H1 (cell line): Measurements from ENCODE around the gene RASGRP4.

Source experiments
- CTCF ChIP-seq, 3 experiments: IDR thresholded peaks; 1 replicate in 2 of 3; 2 replicates in 1 of 3; pipeline versions ENCODE4 v1.5.1 to v1.6.1; 2011; ENCODE audit warnings: low read length in 3 of 3, mild to moderate bottlenecking in 3 of 3, inconsistent platforms in 2 of 3, low read depth in 1 of 3, moderate library complexity in 1 of 3; ENCODE audit not compliant: insufficient read depth in 1 of 3; ENCODE audit errors: control extremely low read depth in 1 of 3
- NRF1 ChIP-seq: IDR thresholded peaks from 2 replicates; pipeline ENCODE4 v1.6.1; 2011; ENCODE audit warnings: mild to moderate bottlenecking, low read depth, low read length, improper control_type of control experiment
- SP1 ChIP-seq: IDR thresholded peaks from 2 replicates; pipeline ENCODE4 v1.6.1; 2011; ENCODE audit warnings: low read depth, low read length
- ZNF274 ChIP-seq: IDR thresholded peaks from 2 replicates; pipeline ENCODE4 v1.7.0; 2012; ENCODE audit warnings: low read length, borderline replicate concordance; ENCODE audit errors: extremely low read depth

GRCh38 chr19:38373907-38374331 is 52.1 kb downstream of the RASGRP4 start:
- no peak for TF ChIP-seq CTCF (IDR thresholded peaks at IDR 0.05; ENCODE audit: control extremely low read depth in 1 of 3, insufficient read depth in 1 of 3, low read depth in 1 of 3, low read length in 3 of 3)
- TF ChIP-seq SP1: no peak
- no peak for TF ChIP-seq ZNF274
- TF ChIP-seq NRF1: no peak
